Neural cell (in vitro differentiated cells): ENCODE data around the gene TTC39B.

Experiments used
- EP300 ChIP-seq: fragments of 450-650 bp; conservative IDR thresholded peaks from 2 replicates; pipeline ENCODE4 v1.6.1; 2014; ENCODE audit warnings: antibody characterized with exemption, mild to moderate bottlenecking, moderate library complexity; ENCODE audit not compliant: poor library complexity, severe bottlenecking
- EZH2 ChIP-seq: fragments of 200-600, 300-800 bp; shearing (Covaris generic), sonication (generic); IDR thresholded peaks from 2 replicates; pipeline ENCODE4 v1.6.1; 2014; ENCODE audit warnings: antibody characterized with exemption, low read length, borderline replicate concordance, mild to moderate bottlenecking; ENCODE audit not compliant: insufficient read depth, poor library complexity, severe bottlenecking
- MXI1 ChIP-seq: fragments of 450-650 bp; conservative IDR thresholded peaks from 2 replicates; pipeline ENCODE4 v1.6.1; 2014; ENCODE audit warnings: antibody characterized with exemption, mild to moderate bottlenecking; ENCODE audit not compliant: poor library complexity, severe bottlenecking
- POLR2AphosphoS5 ChIP-seq: IDR thresholded peaks from 2 replicates; pipeline ENCODE4 v1.6.1; 2012
- RAD21 ChIP-seq: fragments of 450-650 bp; conservative IDR thresholded peaks from 2 replicates; pipeline ENCODE4 v1.6.1; 2014; ENCODE audit warnings: antibody characterized with exemption, mild to moderate bottlenecking, moderate library complexity
- TAF1 ChIP-seq: IDR thresholded peaks from 2 replicates; pipeline ENCODE4 v1.6.1; 2012; ENCODE audit warnings: low read depth
- TF ChIP-seq, protein P1 (sequence below): fragments of 450-650 bp; IDR thresholded peaks from 2 replicates; pipeline ENCODE4 v1.5.1; 2014; ENCODE audit warnings: antibody characterized with exemption, mild to moderate bottlenecking, moderate library complexity; ENCODE audit not compliant: poor library complexity, severe bottlenecking

DNA sequence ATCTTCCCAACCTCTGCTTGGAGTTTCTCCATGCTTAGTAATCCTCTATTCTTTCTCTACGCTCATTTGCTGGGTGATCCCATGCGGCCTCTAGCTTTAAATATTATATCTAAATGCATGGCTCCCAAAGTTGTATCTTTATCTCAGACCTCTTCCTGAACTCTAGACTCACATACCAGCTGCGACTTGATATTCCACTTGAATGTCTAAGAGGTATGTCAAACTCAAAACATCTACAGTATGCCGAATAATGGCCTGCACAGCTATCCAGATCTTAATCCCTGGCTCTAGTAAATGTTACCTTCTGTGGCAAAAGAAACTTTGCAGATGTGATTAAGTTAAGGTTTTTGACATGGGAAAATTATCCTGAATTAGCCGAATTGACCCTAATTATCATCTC, 179.2 kb downstream of the TTC39B start:
- TF ChIP-seq POLR2AphosphoS5 (no peak), EZH2 (no peak), TAF1 (no peak), MXI1 (no peak), EP300 (no peak), RAD21 (no peak)
- TF ChIP-seq, protein P1, sequence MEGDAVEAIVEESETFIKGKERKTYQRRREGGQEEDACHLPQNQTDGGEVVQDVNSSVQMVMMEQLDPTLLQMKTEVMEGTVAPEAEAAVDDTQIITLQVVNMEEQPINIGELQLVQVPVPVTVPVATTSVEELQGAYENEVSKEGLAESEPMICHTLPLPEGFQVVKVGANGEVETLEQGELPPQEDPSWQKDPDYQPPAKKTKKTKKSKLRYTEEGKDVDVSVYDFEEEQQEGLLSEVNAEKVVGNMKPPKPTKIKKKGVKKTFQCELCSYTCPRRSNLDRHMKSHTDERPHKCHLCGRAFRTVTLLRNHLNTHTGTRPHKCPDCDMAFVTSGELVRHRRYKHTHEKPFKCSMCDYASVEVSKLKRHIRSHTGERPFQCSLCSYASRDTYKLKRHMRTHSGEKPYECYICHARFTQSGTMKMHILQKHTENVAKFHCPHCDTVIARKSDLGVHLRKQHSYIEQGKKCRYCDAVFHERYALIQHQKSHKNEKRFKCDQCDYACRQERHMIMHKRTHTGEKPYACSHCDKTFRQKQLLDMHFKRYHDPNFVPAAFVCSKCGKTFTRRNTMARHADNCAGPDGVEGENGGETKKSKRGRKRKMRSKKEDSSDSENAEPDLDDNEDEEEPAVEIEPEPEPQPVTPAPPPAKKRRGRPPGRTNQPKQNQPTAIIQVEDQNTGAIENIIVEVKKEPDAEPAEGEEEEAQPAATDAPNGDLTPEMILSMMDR: no peak
